Gastrocnemius medialis (tissue), 4 donors: ENCODE measurements around the gene PDIA3. TPM values are rescaled to one million over a fixed set of nuclear protein-coding genes. Genes with fewer than 3 reads are reported as not detected.

ENCODE experiments used
- ATAC-seq, 2 donors: fragments of 150-250 bp; one replicate each; pipeline ENCODE4 v1.9.1; 2016
- DNase-seq, 2 donors: peaks; one replicate each; pipeline ENCODE4 v3.0.0-alpha.2; 2019
- H3K27ac ChIP-seq, 4 donors: fragments of 200-600 bp; sonication (generic); 1 replicate in 1 of 4; 2 replicates in 3 of 4; pipeline ENCODE4 v1.5.1; 2016 to 2018; ENCODE audit warnings: mild to moderate bottlenecking in 2 of 4, moderate library complexity in 1 of 4
- H3K27me3 ChIP-seq, 3 donors: fragments of 200-600 bp; sonication (generic) in 2 of 3; 1 replicate in 1 of 3; 2 replicates in 2 of 3; pipeline versions ENCODE4 v1.5.1 to v1.6.0; 2016 to 2019; ENCODE audit warnings: mild to moderate bottlenecking in 1 of 3, moderate library complexity in 1 of 3
- H3K36me3 ChIP-seq, 2 donors: fragments of 200-600 bp; sonication (generic) in 1 of 2; one replicate each; pipeline ENCODE4 v1.5.1; 2017 to 2018
- H3K4me1 ChIP-seq, 2 donors: fragments of 200-600 bp; sonication (generic) in 1 of 2; one replicate each; pipeline ENCODE4 v1.5.1; 2016 to 2017; ENCODE audit warnings: mild to moderate bottlenecking in 2 of 2
- H3K4me3 ChIP-seq, 4 donors: fragments of 200-600 bp; sonication (generic) in 3 of 4; 1 replicate in 1 of 4; 2 replicates in 3 of 4; pipeline ENCODE4 v1.5.1; 2016 to 2019; ENCODE audit warnings: mild to moderate bottlenecking in 2 of 4
- H3K9me3 ChIP-seq, 3 donors: fragments of 200-600 bp; sonication (generic) in 2 of 3; 1 replicate in 1 of 3; 2 replicates in 2 of 3; pipeline ENCODE4 v1.5.1; 2016 to 2019
- POLR2A ChIP-seq, 2 donors: fragments of 450-650 bp; IDR thresholded peaks; one replicate each; pipeline ENCODE4 v1.6.1; 2017; ENCODE audit warnings: antibody characterized with exemption in 2 of 2, mild to moderate bottlenecking in 2 of 2, moderate library complexity in 2 of 2
- in situ Hi-C, 4 donors: fragments of 200-750 bp; cut with MboI; loops; one replicate each; pipeline versions ENCODE4 v1.15.0 to v1.8.0; 2017; ENCODE audit warnings: low sequenced_read_pairs in 4 of 4
- intact Hi-C: fragments of 100-400 bp; cut with DNase I; formaldehyde crosslinking; loops from one replicate; pipeline ENCODE4 v1.15.1; 2023; ENCODE audit warnings: low total_unique reads
- total RNA-seq, 4 donors: library from RNA; depleted of rRNA; stranded (reverse); fragments of >200 nt; gene quantifications; one replicate each; pipeline versions ENCODE4 v1.1.0 to v1.2.3, GENCODE V29; 2016
- TF ChIP-seq, protein P1 (sequence below), 5 experiments: fragments of 450-650 bp in 3 of 5; fragments of 200-600 bp in 2 of 5; sonication (generic) in 2 of 5; IDR thresholded peaks in 4 of 5; conservative IDR thresholded peaks in 1 of 5; 1 replicate in 4 of 5; 2 replicates in 1 of 5; pipeline ENCODE4 v1.5.1; 2016 to 2019; ENCODE audit warnings: antibody characterized with exemption in 5 of 5, mild to moderate bottlenecking in 3 of 5, moderate library complexity in 3 of 5

The PDIA3 gene
- total RNA-seq, 4 donors from 2014 or later: 26.6 to 45.1 (median 30.3) TPM

DNA sequence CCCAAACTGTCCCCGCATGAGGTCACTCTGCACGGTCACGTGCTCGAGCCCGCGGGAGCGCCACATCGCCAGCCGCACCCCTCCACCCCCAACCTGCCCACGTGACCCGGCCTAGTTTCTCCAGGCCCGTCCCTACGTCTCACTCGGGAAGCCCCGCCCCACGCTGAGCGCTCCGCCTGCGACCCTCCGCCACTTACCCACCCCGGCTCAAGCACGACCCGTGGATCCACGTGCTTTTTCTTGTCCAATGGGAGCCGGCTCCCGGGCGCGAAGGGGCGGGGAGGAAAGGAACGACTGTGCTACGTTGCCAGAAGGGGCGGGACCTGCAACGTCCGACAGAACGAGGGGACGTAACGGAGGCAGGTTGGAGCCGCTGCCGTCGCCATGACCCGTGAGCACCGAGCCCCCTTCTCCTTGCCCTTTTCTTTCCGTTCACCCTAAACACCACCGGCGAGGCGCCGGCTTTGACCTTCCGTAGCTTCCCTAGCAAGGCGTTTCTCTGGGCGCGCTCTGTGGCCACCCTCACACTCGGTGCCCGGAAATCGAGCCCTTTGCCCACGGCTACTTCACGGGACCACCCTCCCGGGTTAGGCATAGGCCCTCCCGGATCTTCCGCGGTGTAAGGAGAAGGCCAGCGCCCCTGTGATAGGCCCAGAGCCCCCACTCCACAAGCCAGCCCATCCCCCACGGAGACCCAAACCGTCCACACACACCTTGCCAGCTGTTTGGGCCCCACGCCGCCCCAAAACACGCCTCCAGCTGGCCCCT is 45.9 kb downstream of the PDIA3 start, which contains the start of gene SERF2:
SERF2 (plus strand) TSS at position 328 of the 768 bp plus-strand sequence; CDS start at position 385, 57 bp downstream.
- no peaks in the 10 kb centered on the region for H3K27me3 ChIP-seq
- no peaks in the 10 kb centered on the region for H3K9me3 ChIP-seq
- H3K36me3 ChIP-seq: peaks cover 0 to 32% of the 10 kb centered on the region in 2 donors
- H3K4me3 ChIP-seq: peak within 1 kb of the TSS; percentile 91 to 100 (median 94)
- in situ Hi-C loops (loop anchor here in 1 of 4 donors (25.0 kb wide), 2 partner anchors 920 to 1845 kb away; partner anchors contain the start of genes B2M, PATL2 and SQOR), intact Hi-C loops (loop anchor here (1.0 to 10.0 kb wide), 3 partner anchors 15 to 935 kb away; partner anchors contain the start of gene EIF3J)
- TF ChIP-seq, protein P1, sequence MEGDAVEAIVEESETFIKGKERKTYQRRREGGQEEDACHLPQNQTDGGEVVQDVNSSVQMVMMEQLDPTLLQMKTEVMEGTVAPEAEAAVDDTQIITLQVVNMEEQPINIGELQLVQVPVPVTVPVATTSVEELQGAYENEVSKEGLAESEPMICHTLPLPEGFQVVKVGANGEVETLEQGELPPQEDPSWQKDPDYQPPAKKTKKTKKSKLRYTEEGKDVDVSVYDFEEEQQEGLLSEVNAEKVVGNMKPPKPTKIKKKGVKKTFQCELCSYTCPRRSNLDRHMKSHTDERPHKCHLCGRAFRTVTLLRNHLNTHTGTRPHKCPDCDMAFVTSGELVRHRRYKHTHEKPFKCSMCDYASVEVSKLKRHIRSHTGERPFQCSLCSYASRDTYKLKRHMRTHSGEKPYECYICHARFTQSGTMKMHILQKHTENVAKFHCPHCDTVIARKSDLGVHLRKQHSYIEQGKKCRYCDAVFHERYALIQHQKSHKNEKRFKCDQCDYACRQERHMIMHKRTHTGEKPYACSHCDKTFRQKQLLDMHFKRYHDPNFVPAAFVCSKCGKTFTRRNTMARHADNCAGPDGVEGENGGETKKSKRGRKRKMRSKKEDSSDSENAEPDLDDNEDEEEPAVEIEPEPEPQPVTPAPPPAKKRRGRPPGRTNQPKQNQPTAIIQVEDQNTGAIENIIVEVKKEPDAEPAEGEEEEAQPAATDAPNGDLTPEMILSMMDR (IDR thresholded peaks at IDR 0.05 in 4 of 5, conservative IDR thresholded peaks at IDR 0.05 in 1 of 5): no peak
- peak; percentile 99 for TF ChIP-seq POLR2A (IDR thresholded peaks at IDR 0.05)
- H3K27ac ChIP-seq: peak within 1 kb of the TSS; percentile 96 to 100 (median 99)
- DNase-seq (peak; percentile 100), ATAC-seq (peak; percentile 83 to 91)
- peaks cover 40 to 46% of the 10 kb centered on the region in 2 donors for H3K4me1 ChIP-seq

DNA sequence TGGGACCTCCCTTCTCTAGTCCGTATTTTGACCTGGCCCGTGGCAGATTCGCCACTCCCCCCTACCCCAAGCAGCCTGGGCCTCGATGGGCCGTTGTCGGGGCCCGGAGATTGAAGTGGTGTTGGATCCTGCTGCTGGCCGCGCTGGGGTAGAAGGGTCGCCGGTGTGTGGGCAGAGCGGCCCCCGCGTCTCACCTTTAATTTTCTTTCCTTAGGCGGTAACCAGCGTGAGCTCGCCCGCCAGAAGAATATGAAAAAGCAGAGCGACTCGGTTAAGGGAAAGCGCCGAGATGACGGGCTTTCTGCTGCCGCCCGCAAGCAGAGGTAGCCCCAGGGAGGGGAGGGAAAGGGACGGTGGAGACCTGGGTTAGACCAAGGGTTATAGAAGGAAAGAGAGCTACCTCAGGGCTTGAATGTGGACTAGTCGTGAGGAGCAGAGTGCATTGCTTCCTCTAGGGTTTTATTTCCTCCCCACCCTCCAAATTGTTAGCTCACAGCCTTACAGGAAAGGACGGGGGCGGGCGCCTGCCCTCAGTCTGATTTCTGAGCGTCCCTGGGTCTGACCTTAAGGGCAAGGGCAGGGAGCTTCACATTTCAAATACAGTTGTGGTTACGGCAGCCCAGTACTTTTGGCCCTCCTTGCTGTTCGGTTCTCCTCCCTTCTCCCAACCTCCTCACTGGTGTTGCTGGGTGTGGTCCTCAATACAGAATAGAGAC is 46.7 kb downstream of the PDIA3 start:
- intact Hi-C loops (loop anchor here (1.0 to 10.0 kb wide), 3 partner anchors 16 to 934 kb away; partner anchors contain the start of gene EIF3J), in situ Hi-C loops (loop anchor here in 1 of 4 donors (25.0 kb wide), 2 partner anchors 919 to 1844 kb away; partner anchors contain the start of genes B2M, PATL2 and SQOR)
- Histone ChIP-seq H3K27ac (peak overlapping the region; percentile 96 to 100 (median 99)), H3K9me3 (no peaks in the 10 kb centered on the region), H3K4me1 (peaks cover 45 to 47% of the 10 kb centered on the region in 2 donors), H3K36me3 (peaks cover 0 to 34% of the 10 kb centered on the region in 2 donors), H3K27me3 (no peaks in the 10 kb centered on the region), H3K4me3 (peak overlapping the region; percentile 91 to 100 (median 94))
- peak in 1 of 2 donors; percentile 68 for DNase-seq
- peak; percentile 4 to 28 for ATAC-seq
- TF ChIP-seq, protein P1 (IDR thresholded peaks at IDR 0.05 in 4 of 5, conservative IDR thresholded peaks at IDR 0.05 in 1 of 5): peak in 3 of 5 experiments; percentile 14 to 24 (median 16)
- TF ChIP-seq POLR2A (IDR thresholded peaks at IDR 0.05): peak; percentile 11 to 22

DNA sequence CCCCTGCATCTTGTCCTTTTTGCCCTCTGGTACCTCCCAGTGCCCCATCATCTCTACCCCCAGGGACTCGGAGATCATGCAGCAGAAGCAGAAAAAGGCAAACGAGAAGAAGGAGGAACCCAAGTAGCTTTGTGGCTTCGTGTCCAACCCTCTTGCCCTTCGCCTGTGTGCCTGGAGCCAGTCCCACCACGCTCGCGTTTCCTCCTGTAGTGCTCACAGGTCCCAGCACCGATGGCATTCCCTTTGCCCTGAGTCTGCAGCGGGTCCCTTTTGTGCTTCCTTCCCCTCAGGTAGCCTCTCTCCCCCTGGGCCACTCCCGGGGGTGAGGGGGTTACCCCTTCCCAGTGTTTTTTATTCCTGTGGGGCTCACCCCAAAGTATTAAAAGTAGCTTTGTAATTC is 47.4 kb downstream of the PDIA3 start:
- Histone ChIP-seq H3K4me1 (peaks cover 48 to 49% of the 10 kb centered on the region in 2 donors), H3K27me3 (no peaks in the 10 kb centered on the region), H3K36me3 (peaks cover 0 to 35% of the 10 kb centered on the region in 2 donors), H3K4me3 (peak overlapping the region; percentile 91 to 100 (median 94)), H3K27ac (peak overlapping the region; percentile 96 to 100 (median 99)), H3K9me3 (no peaks in the 10 kb centered on the region)
- TF ChIP-seq, protein P1 (IDR thresholded peaks at IDR 0.05 in 4 of 5, conservative IDR thresholded peaks at IDR 0.05 in 1 of 5): no peak
- TF ChIP-seq POLR2A (IDR thresholded peaks at IDR 0.05): no peak
- in situ Hi-C loops (loop anchor here in 1 of 4 donors (25.0 kb wide), 2 partner anchors 919 to 1844 kb away; partner anchors contain the start of genes B2M, PATL2 and SQOR), intact Hi-C loops (loop anchor here (5.0 to 10.0 kb wide), 2 partner anchors 741 to 934 kb away; partner anchors contain the start of gene EIF3J)
- DNase-seq (peak in 1 of 2 donors; percentile 39), ATAC-seq (no peak)
